OCI-LY1 (cell line): ENCODE measurements around the gene TENT4A.

ENCODE experiments used
- H2AFZ ChIP-seq: fragments of 200-600 bp; sonication (generic), shearing (Covaris generic); 2 replicates; pipeline ENCODE4 v1.6.0; 2014; ENCODE audit warnings: antibody characterized with exemption, mild to moderate bottlenecking, low read length
- H3F3A ChIP-seq: fragments of 200-600 bp; sonication (generic), shearing (Covaris generic); 2 replicates; pipeline ENCODE4 v1.6.0; 2014; ENCODE audit warnings: mild to moderate bottlenecking, antibody characterized with exemption, low read length, moderate library complexity; ENCODE audit not compliant: insufficient read depth
- H3K27ac ChIP-seq: fragments of 200-600 bp; sonication (generic); 2 replicates; pipeline ENCODE4 v1.5.1; 2014; ENCODE audit warnings: low read length, mixed run types, mild to moderate bottlenecking, low read depth; ENCODE audit not compliant: poor library complexity, severe bottlenecking
- H3K27me3 ChIP-seq: fragments of 200-600 bp; sonication (generic); 2 replicates; pipeline ENCODE4 v1.6.0; 2014; ENCODE audit warnings: antibody characterized with exemption, mild to moderate bottlenecking, low read length, moderate library complexity; ENCODE audit not compliant: insufficient read depth
- H3K36me3 ChIP-seq: fragments of 200-600 bp; sonication (generic); 2 replicates; pipeline ENCODE4 v1.6.1; 2014; ENCODE audit warnings: mild to moderate bottlenecking, antibody characterized with exemption, low read length, moderate library complexity, mixed read lengths; ENCODE audit not compliant: insufficient read depth
- H3K4me1 ChIP-seq: fragments of 200-600 bp; sonication (generic); 2 replicates; pipeline ENCODE4 v1.5.1; 2014; ENCODE audit warnings: mild to moderate bottlenecking, low read length, moderate library complexity; ENCODE audit not compliant: insufficient read depth, severe bottlenecking
- H3K4me2 ChIP-seq: fragments of 200-600 bp; sonication (generic), shearing (Covaris generic); 2 replicates; pipeline ENCODE4 v1.6.1; 2014; ENCODE audit warnings: low read length
- H3K4me3 ChIP-seq: fragments of 200-600 bp; sonication (generic); 2 replicates; pipeline ENCODE4 v1.5.1; 2014; ENCODE audit warnings: low read length, low read depth, mild to moderate bottlenecking, mixed read lengths; ENCODE audit not compliant: poor library complexity, severe bottlenecking
- H3K79me2 ChIP-seq: fragments of 200-600 bp; shearing (Covaris generic); 2 replicates; pipeline ENCODE4 v1.6.1; 2016; ENCODE audit warnings: mixed run types, low read length, mixed read lengths; ENCODE audit not compliant: insufficient read depth
- H3K9ac ChIP-seq: fragments of 200-600 bp; sonication (generic), shearing (Covaris generic); 2 replicates; pipeline ENCODE4 v1.6.1; 2014; ENCODE audit warnings: mild to moderate bottlenecking, low read length, mixed read lengths
- H3K9me2 ChIP-seq: fragments of 200-600 bp; sonication (generic), shearing (Covaris generic); 2 replicates; pipeline ENCODE4 v1.6.1; 2014; ENCODE audit warnings: low read depth, mild to moderate bottlenecking, low read length, mixed read lengths
- H3K9me3 ChIP-seq: fragments of 200-600 bp; shearing (Covaris generic); 2 replicates; pipeline ENCODE4 v1.6.1; 2014; ENCODE audit warnings: low read length, mixed read lengths
- H4K20me1 ChIP-seq: fragments of 200-600 bp; sonication (generic), shearing (Covaris generic); 2 replicates; pipeline ENCODE4 v1.6.0; 2016; ENCODE audit warnings: mild to moderate bottlenecking, low read length; ENCODE audit not compliant: insufficient read depth
- EZH2 ChIP-seq: fragments of 200-600 bp; sonication (generic), shearing (Covaris generic); IDR thresholded peaks from 2 replicates; pipeline ENCODE4 v1.8.0; 2017; ENCODE audit warnings: borderline replicate concordance, mixed run types, mild to moderate bottlenecking, antibody characterized with exemption, low read length, moderate library complexity, mixed read lengths
- TF ChIP-seq, protein P1 (sequence below): fragments of 200-600 bp; sonication (generic), shearing (Covaris generic); IDR thresholded peaks from 2 replicates; pipeline ENCODE4 v1.5.1; 2017; ENCODE audit warnings: mild to moderate bottlenecking, antibody characterized with exemption, low read length, moderate library complexity, mixed read lengths

TENT4A gene

DNA sequence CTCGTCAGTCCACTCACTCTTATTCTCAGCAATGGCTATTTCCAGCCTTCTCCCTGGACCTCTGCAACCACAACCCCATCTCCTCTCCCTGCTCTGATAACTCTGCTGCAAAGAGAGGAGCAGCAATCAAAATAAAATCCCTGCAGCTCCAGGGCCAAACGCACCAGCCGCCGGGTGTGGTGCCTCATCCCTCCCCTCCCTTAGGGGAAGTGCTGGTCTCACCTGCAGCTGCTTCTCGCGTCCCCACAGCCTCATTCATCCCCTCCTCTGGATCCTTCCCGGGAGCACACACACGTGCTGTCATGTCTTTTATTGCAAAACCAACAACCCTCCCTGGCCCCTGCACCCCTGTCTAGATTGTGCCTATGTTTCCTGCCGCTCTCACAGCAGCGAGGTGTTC is 77.8 kb downstream of the TENT4A start:
- no peaks in the 10 kb centered on the region for H3K27me3 ChIP-seq
- no peak overlapping the region for H3K27ac ChIP-seq
- TF ChIP-seq EZH2 = no peak
- TF ChIP-seq, protein P1, sequence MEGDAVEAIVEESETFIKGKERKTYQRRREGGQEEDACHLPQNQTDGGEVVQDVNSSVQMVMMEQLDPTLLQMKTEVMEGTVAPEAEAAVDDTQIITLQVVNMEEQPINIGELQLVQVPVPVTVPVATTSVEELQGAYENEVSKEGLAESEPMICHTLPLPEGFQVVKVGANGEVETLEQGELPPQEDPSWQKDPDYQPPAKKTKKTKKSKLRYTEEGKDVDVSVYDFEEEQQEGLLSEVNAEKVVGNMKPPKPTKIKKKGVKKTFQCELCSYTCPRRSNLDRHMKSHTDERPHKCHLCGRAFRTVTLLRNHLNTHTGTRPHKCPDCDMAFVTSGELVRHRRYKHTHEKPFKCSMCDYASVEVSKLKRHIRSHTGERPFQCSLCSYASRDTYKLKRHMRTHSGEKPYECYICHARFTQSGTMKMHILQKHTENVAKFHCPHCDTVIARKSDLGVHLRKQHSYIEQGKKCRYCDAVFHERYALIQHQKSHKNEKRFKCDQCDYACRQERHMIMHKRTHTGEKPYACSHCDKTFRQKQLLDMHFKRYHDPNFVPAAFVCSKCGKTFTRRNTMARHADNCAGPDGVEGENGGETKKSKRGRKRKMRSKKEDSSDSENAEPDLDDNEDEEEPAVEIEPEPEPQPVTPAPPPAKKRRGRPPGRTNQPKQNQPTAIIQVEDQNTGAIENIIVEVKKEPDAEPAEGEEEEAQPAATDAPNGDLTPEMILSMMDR = no peak
- no peak overlapping the region for H3K4me2 ChIP-seq
- H3F3A ChIP-seq = no peaks in the 10 kb centered on the region
- no peaks in the 10 kb centered on the region for H3K79me2 ChIP-seq
- H3K4me1 ChIP-seq = no peaks in the 10 kb centered on the region
- H3K9me3 ChIP-seq = no peaks in the 10 kb centered on the region
- H3K36me3 ChIP-seq = no peaks in the 10 kb centered on the region
- no peak overlapping the region for H3K9ac ChIP-seq
- no peak overlapping the region for H2AFZ ChIP-seq
- H4K20me1 ChIP-seq = no peaks in the 10 kb centered on the region
- H3K4me3 ChIP-seq = no peak overlapping the region
- H3K9me2 ChIP-seq = no peaks in the 10 kb centered on the region

DNA sequence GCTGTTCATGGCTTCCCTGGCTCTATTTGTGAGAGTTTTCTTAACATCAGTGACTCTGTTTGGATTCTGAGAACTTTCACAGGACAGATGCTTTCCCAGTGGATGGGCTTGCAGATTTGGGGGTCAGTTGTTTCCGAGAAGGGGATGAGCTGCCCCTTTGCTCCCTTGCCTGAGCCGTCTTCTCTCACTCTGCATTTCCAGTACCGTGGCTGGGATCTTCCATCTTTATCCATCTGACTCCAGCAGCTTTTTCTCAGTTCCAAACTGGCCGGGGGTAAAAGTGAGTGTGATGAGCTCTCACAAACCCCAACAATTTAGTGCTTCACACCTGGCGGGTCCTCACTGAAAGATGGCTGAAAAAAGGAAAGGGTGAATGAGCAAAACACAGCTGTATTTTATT is 79.1 kb downstream of the TENT4A start:
- no peaks in the 10 kb centered on the region for H3K9me2 ChIP-seq
- no peak overlapping the region for H3K4me2 ChIP-seq
- H3K79me2 ChIP-seq = no peaks in the 10 kb centered on the region
- no peaks in the 10 kb centered on the region for H3K36me3 ChIP-seq
- no peaks in the 10 kb centered on the region for H3K4me1 ChIP-seq
- H2AFZ ChIP-seq = no peak overlapping the region
- no peaks in the 10 kb centered on the region for H3F3A ChIP-seq
- TF ChIP-seq, protein P1 = no peak
- no peak for TF ChIP-seq EZH2
- no peak overlapping the region for H3K9ac ChIP-seq
- H3K4me3 ChIP-seq = no peak overlapping the region
- H4K20me1 ChIP-seq = no peaks in the 10 kb centered on the region
- no peaks in the 10 kb centered on the region for H3K9me3 ChIP-seq
- H3K27me3 ChIP-seq = peaks cover 5% of the 10 kb centered on the region
- H3K27ac ChIP-seq = no peak overlapping the region

GRCh38 chr5:6792911-6793471 is 79.8 kb downstream of the TENT4A start:
- Histone ChIP-seq H3K36me3 (no peaks in the 10 kb centered on the region), H3K4me2 (no peak overlapping the region), H3K27me3 (peaks cover 5% of the 10 kb centered on the region), H3K9me3 (no peaks in the 10 kb centered on the region), H3K27ac (no peak overlapping the region), H3F3A (no peaks in the 10 kb centered on the region), H2AFZ (no peak overlapping the region), H3K4me3 (no peak overlapping the region), H4K20me1 (no peaks in the 10 kb centered on the region), H3K9me2 (no peaks in the 10 kb centered on the region), H3K9ac (no peak overlapping the region), H3K4me1 (no peaks in the 10 kb centered on the region), H3K79me2 (no peaks in the 10 kb centered on the region)
- TF ChIP-seq EZH2 = no peak
- TF ChIP-seq, protein P1 = no peak
